Heart left ventricle (tissue), 13 donors: Measurements from ENCODE around the gene GNAO1.

Experiments used
- POLR2A ChIP-seq, 2 donors: fragments of 450-650 bp; IDR thresholded peaks; one replicate each; pipeline ENCODE4 v1.6.1; 2017; ENCODE audit warnings: antibody characterized with exemption in 2 of 2, mild to moderate bottlenecking in 2 of 2, moderate library complexity in 2 of 2
- TF ChIP-seq, protein P1 (sequence below), 12 donors: fragments of 200-600 bp; sonication (generic) in 4 of 12; IDR thresholded peaks; one replicate each; pipeline versions ENCODE4 v1.5.0 to v1.8.0; 2018 to 2022; ENCODE audit warnings: antibody characterized with exemption in 12 of 12, mild to moderate bottlenecking in 5 of 12
- donor health status: ischemic (EF 13 %, LVEDD 7.1; RV severe dilation, severe dysfunction).
- donor health status: DM: no; HTN: yes; CAD: no.
- donor health status: DM: no; HTN: no; CAD: no.
- donor health status: ischemic (EF 25% LVEDD 6.9; RV normal size, moderate dysfunction).
- donor health status: ischemic (EF 25% LVEDD 5.7; RV mildly dilated, moderate dysfunction).
- donor health status: ischemic (EF 35%, LVEDD 5.7; RV mildly dilated, moderate dysfunction).
- donor health status: nonischemic (EF 11% LVEDD 7.7; RV severe dilation, severe dysfunction).
- donor health status: DM: yes; HTN: yes; CAD: no.
- donor health status: PGD.
- donor health status: ischemic (EF 29% LVEDD 5.4; RV normal size, mild dysfunction).
- donor health status: nonischemic (EF 23%, LVEDD 6.1; RV moderate dilation, normal function).

DNA sequence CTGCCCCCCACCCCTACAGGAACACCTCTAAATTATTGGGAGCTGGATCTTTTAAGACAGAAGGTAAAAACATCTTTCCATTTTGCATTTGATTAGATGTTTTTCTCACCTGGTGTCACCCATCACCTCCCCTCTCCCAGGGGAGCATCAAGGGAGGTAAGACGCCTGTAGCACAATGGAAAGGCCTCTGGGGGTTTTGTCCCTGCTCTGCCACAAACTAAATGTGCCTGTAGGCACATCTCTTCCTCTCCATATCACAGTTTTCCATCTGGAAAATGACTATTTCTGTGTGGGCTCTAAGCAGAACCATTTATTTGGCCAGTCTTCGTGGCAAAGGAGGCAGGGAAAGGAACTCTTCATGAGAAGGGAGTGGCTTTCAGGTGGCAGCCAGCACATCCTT lies 76.6 kb downstream of the GNAO1 start:
- TF ChIP-seq, protein P1, sequence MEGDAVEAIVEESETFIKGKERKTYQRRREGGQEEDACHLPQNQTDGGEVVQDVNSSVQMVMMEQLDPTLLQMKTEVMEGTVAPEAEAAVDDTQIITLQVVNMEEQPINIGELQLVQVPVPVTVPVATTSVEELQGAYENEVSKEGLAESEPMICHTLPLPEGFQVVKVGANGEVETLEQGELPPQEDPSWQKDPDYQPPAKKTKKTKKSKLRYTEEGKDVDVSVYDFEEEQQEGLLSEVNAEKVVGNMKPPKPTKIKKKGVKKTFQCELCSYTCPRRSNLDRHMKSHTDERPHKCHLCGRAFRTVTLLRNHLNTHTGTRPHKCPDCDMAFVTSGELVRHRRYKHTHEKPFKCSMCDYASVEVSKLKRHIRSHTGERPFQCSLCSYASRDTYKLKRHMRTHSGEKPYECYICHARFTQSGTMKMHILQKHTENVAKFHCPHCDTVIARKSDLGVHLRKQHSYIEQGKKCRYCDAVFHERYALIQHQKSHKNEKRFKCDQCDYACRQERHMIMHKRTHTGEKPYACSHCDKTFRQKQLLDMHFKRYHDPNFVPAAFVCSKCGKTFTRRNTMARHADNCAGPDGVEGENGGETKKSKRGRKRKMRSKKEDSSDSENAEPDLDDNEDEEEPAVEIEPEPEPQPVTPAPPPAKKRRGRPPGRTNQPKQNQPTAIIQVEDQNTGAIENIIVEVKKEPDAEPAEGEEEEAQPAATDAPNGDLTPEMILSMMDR (IDR thresholded peaks at IDR 0.05): no peak
- no peak for TF ChIP-seq POLR2A (IDR thresholded peaks at IDR 0.05)
